A204.1 (cell line): ENCODE measurements around the gene RRP8.

Experiments
- FAIRE-seq: peaks from 2 replicates; lab custom pipeline; 2012; peaks lifted over from hg19 to GRCh38; lab: Jason Lieb, UNC

RRP8 gene

DNA sequence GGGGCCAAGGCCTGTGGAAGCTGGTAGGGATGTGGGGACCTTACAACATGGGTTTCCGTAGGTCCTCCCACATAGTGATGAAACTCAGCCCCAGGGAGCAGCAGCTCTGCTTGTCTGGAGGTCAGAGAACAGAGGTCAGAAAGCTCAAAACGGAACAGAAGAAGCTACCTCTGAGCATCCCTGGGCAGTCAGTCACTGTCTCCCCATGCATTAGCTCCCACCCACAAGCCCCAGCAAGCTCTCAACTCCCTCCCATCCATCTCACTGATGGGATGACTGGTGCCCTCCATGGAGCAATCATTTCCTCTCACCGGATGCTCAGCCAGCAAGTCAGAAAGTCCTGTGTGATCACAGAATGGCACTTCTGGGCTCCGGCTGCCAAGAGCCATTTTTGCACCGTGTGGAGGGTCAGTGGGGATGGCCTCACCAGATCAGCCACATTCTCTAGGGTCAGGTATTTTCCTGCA lies 13.9 kb upstream of the RRP8 start:
- no peak for FAIRE-seq

DNA sequence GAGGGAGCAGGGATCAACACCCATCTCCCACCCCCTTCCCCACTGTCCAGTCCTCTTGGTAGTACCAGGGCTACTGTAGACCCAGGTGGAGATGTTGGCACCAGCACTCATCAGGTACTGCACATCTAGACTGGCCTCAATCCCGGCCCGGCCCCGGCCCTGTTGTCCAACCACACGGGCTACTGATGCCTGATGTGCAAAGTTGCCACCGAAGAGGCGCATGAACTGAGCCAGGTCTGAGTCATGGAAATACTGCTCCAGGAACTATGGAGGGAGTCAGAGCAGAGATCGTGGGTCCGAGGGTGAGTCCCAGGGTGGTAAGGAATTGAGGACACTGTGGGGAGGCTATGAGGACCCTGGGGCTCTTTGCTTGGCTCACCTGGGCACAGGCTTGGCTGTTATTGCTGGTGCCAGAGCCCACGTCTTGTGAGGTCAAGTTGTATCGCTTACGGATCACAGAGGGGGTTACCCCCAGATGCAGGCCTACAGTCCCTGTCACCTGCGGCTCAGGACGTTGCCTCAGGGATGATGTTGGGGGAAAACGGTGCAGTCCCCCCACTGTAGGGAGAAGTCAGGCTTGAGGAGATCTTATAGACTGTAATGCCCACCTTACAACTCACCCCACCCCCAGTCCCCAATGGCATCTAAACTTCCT lies 13.3 kb upstream of the RRP8 start:
- FAIRE-seq = no peak

DNA sequence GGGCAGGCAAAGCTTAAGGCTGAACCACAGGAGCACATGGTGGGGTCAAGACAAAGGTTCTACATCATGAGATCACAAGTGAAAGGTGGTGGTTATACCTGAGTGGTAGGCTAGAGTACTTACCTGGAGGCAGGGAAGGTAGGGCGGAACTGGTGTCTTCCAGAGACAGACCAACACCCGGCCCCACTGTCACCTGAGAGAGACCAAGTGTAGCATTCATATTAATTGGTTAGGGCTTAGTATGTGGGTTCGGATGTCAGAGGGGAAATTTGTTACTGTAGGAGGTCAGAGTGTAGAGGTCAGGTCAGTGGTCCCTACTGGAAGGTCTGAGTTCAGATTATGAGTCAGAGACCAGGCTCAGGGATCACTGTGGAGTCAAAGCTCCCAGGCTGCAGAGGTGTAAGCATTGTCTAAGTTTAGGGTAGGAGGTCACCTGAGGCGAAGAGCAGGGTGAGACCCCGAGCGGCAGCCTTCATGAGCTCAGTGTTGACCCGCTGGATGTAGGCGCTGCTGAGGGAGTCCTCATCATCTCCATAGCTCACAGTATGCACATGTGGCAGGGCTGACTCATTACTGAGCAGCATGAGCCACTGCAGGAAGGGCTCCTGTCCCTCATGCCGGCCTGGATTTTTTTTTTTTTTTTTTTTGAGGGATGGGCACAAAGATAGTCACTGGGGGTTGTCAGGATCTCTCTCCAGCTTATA lies 12.6 kb upstream of the RRP8 start:
- FAIRE-seq = no peak

DNA sequence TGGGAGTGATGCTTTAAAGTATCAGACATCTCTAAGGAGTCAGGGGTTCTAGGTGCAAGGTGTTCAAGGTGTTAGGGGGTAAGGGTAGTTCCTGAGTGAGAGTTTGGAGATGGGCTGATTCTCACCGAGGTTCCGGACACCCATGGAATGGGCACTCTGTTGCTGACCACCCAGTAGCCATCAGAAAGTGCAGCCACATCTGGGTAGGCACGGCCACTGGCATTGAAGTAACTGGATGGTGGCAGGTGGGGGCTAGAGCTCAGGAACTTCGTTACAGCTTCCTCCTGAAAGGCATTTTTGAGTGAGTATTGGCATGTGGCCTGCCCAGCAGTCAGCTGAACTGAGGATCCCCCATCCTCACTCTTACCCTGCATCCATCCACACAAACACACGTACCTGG lies 11.6 kb upstream of the RRP8 start:
- no peak for FAIRE-seq

DNA sequence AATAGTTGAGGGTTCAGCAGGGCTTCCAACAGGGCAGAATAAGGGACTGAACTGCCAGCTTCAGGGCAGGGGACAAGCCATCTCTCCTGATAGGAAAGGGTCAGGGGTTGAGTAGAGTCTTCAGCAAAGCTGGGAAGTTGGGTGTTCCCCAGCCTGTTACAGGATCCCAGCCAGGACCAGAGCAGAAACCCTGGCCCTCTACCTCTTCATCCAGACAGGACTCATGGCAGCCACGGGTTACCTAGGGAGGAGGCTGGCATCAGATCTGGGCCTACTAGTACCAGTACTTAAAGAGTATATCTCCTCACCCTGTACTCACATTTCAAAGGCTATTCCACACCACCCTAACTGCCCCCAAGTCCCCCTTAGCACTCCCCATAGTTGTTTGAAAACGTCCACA lies 11.0 kb upstream of the RRP8 start:
- no peak for FAIRE-seq

DNA sequence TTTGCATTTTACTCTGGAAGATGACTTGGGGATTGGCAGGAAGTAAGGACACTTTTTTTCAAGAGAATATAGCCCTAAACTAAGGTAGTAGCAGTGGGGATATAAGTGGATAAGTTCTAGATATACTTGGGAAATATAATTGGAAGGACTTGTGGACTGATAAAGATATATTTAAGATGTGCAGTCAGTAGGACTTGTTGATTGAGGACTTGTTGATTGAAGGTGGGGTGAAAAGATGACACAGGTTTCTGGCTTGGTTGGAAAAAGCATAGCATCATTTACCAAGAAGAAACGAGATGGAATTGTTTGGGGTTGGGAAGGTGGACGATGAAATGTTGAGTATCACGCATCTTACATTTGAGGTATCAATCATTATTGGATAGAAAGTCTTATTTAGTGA lies 10.1 kb upstream of the RRP8 start:
- FAIRE-seq = no peak

DNA sequence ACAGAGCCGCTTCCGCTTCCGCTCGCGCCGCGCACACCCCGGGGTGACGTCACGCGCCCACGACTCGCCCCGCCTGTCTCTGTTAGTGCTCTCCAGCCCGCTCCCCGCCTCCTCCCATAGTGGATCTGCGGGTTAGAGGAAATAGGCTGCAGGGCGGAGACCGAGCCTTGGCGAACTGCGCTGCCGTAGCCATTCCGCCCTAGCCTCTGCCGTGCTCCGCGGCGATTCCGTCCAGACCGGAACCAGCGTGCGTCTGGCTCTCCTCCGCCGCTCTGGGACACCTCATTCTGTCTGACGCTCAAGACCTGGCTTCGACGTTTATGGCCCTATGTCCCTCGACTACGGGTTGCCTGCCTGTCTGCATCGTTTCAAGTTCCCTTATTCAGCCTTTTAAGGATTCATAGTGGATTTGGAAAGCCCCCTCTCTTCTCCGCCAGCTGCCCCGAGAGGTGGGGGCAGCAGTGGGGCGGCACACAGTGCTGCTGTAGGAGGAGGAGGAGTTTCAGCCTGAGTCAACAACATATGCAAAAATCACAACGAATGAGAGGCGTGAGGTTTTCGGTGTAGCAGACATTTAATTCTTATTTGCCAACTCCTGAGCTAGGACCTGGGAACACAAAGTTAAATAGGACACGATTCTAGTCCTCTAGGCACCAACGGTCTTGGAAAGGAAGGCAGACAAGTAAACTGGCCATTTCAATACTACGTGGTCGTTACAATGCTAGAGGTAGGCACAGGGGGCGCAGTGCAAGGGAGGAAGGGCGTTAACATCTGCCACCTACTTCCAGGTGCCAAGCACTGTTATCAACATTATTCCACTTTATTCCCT lies 9.0 kb upstream of the RRP8 start, which contains the start of gene TAF10:
TSS of gene TAF10 (minus strand) at position 4 of the 829 bp plus-strand sequence. CDS start 27 bp downstream, outside the sequence.
- FAIRE-seq = no peak

DNA sequence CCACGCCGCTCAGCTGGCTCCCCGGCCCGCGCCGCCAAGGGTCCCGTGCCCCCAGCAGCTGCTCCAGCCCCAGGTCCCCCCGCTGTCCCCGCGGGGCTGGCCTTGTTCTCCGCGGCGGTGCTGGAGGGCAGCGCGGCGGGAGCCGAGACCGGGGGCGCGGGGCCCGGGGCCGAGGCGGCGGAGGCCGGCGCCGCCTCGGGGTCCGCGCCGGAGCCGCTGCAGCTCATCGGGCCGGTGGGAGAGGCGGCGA lies 8.5 kb upstream of the RRP8 start:
- FAIRE-seq = no peak

DNA sequence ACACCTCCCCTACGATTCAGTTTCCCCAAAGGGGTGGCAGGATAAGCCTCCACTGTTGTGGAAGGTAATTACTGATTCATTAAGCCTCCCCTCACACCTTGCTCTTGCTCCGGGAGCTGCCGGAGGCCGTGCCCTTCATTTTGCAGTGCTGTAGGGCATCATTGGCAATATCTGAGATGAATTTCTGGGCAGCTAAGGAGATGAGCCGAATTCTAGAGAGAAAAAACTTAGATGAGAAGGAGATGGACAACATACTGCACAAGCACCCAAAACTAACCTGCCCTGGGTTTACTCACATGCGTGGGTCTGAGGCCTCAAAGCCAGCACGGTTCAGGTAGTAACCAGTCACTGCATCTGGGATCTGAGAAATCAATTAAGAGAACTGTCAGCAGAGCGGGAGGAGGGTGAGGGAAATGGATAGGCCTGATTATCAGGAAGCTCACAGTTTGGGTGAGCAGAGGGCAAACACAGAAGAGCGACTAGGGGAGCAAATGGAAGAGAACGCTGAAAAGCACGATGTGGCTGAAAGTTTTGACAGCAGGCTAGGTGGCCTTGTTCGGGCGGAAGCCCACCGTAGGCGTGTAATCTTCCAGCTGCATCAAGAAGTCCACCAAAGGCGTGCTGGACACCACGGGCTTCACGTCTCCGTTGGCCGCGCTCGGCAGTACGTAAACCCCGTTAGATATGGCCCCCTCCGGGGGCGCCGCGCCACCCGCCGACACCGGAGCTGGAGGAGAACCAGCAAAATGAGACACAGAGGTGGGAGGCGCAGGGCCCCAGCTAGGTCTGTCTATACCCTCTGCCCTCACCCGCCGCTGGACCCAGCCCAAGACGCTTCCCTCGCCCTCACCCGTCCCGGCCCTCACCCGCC lies 7.9 kb upstream of the RRP8 start:
- no peak for FAIRE-seq

DNA sequence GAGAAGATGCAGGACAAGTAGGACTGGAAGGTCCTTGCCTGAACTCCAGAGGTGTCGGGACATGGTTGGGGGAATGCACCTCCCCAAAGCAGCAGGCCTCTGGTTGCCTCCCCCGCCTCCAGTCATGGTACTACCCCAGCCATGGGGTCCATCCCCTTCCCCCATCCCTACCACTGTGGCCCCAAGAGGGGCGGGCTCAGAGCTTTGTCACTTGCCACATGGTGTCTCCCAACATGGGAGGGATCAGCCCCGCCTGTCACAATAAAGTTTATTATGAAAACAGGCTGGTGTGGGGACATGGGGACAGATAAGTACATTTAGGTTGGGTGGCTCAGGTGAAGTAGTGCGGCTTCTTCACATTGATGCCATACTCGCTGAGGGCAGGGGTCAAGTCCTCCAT lies 7.2 kb upstream of the RRP8 start:
- no peak for FAIRE-seq

DNA sequence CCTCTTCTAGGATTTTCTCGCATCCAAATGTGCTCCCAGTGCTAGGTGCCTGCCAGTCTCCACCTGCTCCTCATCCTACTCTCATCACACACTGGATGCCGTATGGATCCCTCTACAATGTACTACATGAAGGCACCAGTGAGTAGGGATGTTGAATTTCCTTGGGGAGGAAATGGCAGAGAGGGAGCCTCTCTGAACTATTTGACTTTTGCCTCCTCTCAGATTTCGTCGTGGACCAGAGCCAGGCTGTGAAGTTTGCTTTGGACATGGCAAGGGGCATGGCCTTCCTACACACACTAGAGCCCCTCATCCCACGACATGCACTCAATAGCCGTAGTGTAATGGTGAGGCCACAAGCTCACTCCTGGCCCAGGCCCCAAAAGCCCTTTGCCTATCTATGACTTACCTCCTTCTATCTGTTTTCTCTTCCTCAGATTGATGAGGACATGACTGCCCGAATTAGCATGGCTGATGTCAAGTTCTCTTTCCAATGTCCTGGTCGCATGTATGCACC lies 6.1 kb upstream of the RRP8 start:
- FAIRE-seq = no peak

DNA sequence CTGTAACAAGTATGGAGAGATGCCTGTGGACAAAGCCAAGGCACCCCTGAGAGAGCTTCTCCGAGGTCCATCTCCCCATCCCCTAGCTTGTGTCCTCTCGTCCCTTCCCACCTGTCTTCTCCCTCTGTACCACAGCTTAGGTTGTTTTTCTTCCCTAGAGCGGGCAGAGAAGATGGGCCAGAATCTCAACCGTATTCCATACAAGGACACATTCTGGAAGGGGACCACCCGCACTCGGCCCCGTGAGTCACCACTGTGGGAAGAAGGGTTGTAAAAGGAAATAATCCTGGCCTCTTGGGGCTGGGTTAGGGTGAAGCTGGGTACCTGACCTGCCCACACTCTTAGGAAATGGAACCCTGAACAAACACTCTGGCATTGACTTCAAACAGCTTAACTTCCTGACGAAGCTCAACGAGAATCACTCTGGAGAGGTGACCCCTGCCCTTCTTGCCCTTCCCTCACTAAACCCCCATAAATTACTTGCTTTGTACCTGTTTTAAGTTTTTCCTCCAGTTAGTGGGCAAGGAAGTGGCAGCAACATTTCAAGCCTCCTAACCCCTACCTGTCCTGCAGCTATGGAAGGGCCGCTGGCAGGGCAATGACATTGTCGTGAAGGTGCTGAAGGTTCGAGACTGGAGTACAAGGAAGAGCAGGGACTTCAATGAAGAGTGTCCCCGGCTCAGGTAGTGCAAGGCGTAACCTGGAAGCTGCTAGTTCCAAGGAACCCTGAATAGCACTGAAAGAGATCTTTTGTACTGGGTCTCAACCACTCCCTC lies 5.5 kb upstream of the RRP8 start:
- no peak for FAIRE-seq

DNA sequence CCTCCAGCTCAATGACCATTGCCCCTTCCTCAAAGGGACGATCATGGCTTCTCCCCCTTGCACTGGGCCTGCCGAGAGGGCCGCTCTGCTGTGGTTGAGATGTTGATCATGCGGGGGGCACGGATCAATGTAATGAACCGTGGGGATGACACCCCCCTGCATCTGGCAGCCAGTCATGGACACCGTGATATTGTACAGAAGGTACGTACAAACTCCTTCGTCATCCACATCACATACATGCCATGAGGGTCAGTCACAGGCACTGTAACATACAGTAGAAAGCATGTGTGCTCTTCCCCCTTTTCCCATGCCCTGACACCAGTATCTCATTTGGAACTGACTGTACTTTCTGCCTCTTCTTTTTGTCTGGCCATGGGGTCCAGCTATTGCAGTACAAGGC lies 4.6 kb upstream of the RRP8 start:
- FAIRE-seq = no peak

DNA sequence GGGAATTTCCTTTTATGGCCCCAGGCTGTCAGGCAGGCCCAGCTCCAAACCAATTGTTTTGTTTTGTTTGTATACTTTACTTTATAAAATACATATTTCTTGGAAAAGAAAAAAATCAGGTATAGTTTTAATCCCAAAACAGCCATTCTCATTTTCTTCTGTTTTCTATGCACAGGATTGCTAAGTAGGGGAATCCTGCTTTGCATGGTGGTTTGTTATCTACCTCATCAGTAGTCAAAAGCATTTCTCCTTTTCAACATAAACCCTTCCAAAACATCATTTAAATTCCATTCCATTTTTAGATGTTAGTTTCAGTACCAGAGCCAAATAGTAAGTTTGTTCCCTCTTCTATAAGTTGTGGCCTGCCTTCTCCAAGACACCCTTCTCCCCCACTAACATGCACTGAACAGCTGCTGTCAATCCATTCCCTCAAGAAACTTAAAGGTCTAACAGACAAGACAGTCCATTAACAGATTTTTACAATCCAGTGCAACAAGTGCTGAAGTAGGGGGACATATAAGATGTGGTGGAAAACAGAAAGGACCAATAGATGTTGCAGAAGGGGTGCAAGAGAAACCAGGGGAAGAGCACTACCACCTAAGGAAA lies 3.9 kb upstream of the RRP8 start:
- FAIRE-seq = no peak

DNA sequence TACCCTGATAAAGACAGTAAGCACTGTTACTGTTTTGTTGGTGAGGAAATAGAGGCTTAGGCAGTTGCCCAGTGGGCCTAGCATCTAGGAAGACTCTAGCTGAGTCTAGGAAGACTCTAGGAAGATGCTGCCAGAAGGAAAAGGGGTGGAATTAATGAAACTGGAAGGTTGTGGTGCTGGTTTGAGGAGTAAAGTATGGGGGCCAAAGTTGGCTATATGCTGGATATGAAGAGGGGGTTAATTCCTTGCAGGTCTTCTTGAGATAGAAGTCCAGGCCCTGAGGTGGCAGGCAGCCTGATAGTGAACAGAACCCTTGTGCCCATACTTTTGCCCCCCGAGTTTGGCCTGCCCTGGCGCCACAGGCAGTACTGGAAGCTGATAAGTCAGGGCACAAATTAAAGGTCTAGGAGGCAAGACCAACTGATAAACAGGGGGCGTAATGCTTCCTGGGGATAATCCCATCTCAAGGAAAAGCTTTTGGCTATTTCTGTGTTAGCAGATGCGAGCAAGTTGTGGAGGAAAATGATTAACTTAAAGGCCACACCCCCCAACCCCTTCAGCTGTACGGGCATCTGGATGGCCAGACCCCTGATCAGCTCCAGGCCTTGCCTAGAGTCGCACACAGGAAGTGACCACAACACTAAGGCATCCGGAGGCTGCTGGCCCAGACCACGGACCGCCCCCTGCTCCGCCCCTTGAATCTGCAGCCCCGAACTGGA lies 3.2 kb upstream of the RRP8 start:
- no peak for FAIRE-seq

DNA sequence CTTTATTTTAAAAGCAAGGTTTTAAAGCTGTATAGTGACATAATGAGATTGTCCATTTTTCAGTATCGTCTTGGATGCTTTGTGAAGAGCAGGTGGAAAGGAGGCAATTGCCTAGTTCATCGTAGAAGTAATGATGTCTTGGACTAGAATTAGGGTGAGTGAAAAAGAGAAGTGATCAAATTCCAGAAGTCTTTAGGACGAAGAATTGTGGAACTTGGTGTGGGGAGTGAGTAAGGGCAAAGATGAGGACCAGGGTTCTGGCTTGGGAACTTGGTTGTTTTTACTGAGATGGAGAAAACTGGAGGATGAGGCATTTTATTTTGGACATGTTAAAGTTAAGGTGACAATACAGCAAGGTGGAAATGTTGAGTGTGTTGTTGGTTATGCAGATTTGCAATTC lies 1.4 kb upstream of the RRP8 start:
- no peak for FAIRE-seq

DNA sequence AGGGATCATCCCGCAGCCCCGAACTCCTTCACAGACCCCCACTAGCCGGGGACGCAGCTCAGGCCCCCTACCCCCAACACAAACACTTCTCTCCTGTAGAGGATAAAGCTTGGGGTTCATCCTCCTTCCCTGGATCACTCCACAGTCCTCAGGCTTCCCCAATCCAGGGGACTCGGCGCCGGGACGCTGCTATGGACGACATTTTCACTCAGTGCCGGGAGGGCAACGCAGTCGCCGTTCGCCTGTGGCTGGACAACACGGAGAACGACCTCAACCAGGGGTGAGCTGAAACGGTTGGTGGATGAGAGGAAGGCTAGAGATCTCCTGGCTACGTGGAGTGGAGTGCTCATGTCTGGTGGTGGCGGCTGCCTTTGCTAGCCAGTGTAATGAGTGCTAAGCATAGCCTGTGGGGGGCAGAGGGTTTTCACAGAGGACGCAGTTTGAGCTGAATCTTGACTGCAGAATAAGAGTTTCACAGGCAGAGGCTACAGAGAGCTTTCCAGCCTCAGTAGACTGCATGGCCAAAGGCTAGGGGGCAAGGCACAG lies 738 bp upstream of the RRP8 start:
- no peak for FAIRE-seq

DNA sequence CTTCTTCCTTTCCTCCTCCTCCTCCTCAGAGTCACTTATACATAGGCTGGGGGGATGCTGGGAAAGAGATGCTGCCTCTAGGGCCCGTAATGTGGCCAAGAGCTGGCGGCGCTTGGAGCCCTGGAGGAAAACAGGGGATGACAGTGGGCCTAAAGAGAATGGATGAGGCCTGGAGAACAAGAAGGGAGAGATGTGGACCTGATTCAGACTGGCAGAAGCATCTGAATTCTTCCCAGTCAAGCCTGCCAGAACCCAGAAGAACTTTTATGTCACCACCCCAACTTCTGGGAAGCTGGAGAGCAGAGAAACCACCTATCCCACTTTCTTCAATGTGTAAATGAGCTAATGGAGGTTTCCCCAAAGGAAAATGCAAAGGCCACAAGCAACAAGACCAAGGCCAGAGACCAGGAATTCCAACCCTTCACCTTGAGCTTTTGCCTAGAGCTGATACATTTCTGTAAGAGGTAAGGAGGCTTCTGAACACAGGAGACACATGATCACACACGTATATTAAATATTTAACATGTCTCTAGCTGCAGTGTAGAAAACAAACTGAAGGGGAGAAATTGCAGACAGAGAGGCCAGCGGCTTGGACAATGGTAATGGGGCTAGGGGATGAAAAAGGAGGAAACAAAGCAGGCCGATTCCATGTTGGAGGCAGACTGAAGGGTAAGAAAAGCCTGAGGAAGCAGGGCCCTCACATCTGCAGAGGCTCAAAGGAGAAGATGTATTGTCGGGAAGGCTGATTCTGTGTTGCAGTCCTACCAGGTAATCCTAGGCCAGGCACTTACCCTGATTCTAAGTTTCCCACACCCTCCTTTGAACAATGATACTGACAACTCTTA lies 1.1 kb downstream of the RRP8 start:
- no peak for FAIRE-seq

DNA sequence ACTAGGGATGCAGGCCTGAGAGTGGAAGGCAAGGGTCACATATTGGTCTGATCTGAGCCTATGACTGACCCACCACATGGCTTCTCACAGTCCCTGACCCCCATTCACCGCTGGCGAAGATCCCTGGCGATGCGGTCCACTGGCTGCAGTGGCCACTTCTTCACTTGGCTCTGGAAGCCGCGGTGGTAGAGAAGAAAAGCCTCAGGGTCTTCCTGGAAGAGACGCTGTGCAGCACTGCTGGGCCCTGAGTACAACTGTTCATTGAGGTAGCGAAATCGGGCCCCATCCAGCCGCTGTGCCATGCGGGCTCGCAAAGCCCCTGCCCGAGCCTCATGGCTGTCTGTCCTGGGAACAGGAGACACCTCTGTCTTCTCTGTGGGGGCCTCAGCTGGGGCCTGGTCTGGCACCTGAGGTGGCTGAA lies 2.4 kb downstream of the RRP8 start:
- no peak for FAIRE-seq
